Upper lobe of right lung (tissue), 1 donor: ENCODE results near the gene CXCL3. TPM values are rescaled to one million over a fixed set of nuclear protein-coding genes. Genes with fewer than 3 reads are reported as not detected.
A peak's percentile ranks its signal among the peaks of the same experiment; 100 is the strongest.

Experiments
- ATAC-seq: fragments of 200-7000 bp; cut with Tn5 transposase; one replicate; pipeline ENCODE4 v1.9.1; 2020; ENCODE audit warnings: mild to moderate bottlenecking, moderate library complexity
- DNase-seq: peaks from one replicate; pipeline ENCODE4 v3.0.0-alpha.2; 2020
- H3K27ac ChIP-seq: fragments of 200-600 bp; one replicate; pipeline ENCODE4 v1.8.0; 2022
- H3K27me3 ChIP-seq: fragments of 200-600 bp; one replicate; pipeline ENCODE4 v1.8.0; 2022; ENCODE audit warnings: mild to moderate bottlenecking
- H3K36me3 ChIP-seq: fragments of 200-600 bp; one replicate; pipeline ENCODE4 v1.8.0; 2022
- H3K4me1 ChIP-seq: fragments of 200-600 bp; one replicate; pipeline ENCODE4 v1.8.0; 2022
- H3K4me3 ChIP-seq: fragments of 200-600 bp; one replicate; pipeline ENCODE4 v1.8.0; 2022; ENCODE audit warnings: mild to moderate bottlenecking
- H3K9me3 ChIP-seq: fragments of 200-600 bp; one replicate; pipeline ENCODE4 v1.8.0; 2022
- CTCF ChIP-seq: fragments of 200-600 bp; IDR thresholded peaks from one replicate; pipeline ENCODE4 v1.8.0; 2022; ENCODE audit warnings: antibody characterized with exemption
- intact Hi-C: fragments of 100-400 bp; cut with DNase I; formaldehyde crosslinking; loops from one replicate; pipeline ENCODE4 v1.11.0; 2022
- total RNA-seq: library from RNA; stranded (reverse); fragmentation: NEBNext Ultra II Directional; extraction: Animal tissue kit (Norgen Biotek cat#: 25700); gene quantifications from one replicate; pipeline ENCODE4 v1.2.1, GENCODE V29; 2021
- donor health status: DM: no; HTN: yes; CAD: no; lungs with severe emphysema.

Gene CXCL3
- total RNA-seq, 1 donor from 2014 or later: 9.7 TPM

GRCh38 chr4:74033739-74034138, 4.8 kb downstream of the CXCL3 start:
- no peak for TF ChIP-seq CTCF
- Histone ChIP-seq H3K27ac (no peak overlapping the region), H3K4me3 (no peak overlapping the region), H3K9me3 (no peaks in the 10 kb centered on the region), H3K27me3 (no peaks in the 10 kb centered on the region), H3K36me3 (no peaks in the 10 kb centered on the region), H3K4me1 (peaks cover 3% of the 10 kb centered on the region)
- intact Hi-C loops: no loop called here
- no peak for DNase-seq
- no peak for ATAC-seq

- H3K27ac ChIP-seq: no peak overlapping the region
- no peaks in the 10 kb centered on the region for H3K36me3 ChIP-seq
- DNase-seq (no peak), ATAC-seq (no peak)
- intact Hi-C loops: no loop called here
- TF ChIP-seq CTCF: no peak
- no peaks in the 10 kb centered on the region for H3K9me3 ChIP-seq
- H3K4me1 ChIP-seq: no peaks in the 10 kb centered on the region
- H3K4me3 ChIP-seq: no peak overlapping the region
- H3K27me3 ChIP-seq: no peaks in the 10 kb centered on the region
Observed at GRCh38 chr4:74032064-74032463, 6.4 kb downstream of the CXCL3 start.

- TF ChIP-seq CTCF: no peak
- DNase-seq (no peak), ATAC-seq (peak; percentile 46)
- H3K27ac ChIP-seq: no peak overlapping the region
- H3K36me3 ChIP-seq: no peaks in the 10 kb centered on the region
- no peaks in the 10 kb centered on the region for H3K27me3 ChIP-seq
- no peak overlapping the region for H3K4me3 ChIP-seq
- intact Hi-C loops: no loop called here
- no peaks in the 10 kb centered on the region for H3K9me3 ChIP-seq
- H3K4me1 ChIP-seq: no peaks in the 10 kb centered on the region
Observed at GRCh38 chr4:74031576-74031975, 6.9 kb downstream of the CXCL3 start.

- TF ChIP-seq CTCF: no peak
- no peaks in the 10 kb centered on the region for H3K4me1 ChIP-seq
- intact Hi-C loops: no loop called here
- no peaks in the 10 kb centered on the region for H3K36me3 ChIP-seq
- DNase-seq (no peak), ATAC-seq (no peak)
- H3K4me3 ChIP-seq: no peak overlapping the region
- H3K27me3 ChIP-seq: no peaks in the 10 kb centered on the region
- H3K27ac ChIP-seq: no peak overlapping the region
- H3K9me3 ChIP-seq: no peaks in the 10 kb centered on the region
Observed at GRCh38 chr4:74030285-74030684, 8.2 kb downstream of the CXCL3 start.

- Histone ChIP-seq H3K27me3 (no peaks in the 10 kb centered on the region), H3K27ac (no peak overlapping the region), H3K36me3 (no peaks in the 10 kb centered on the region), H3K9me3 (no peaks in the 10 kb centered on the region), H3K4me3 (no peak overlapping the region), H3K4me1 (no peaks in the 10 kb centered on the region)
- DNase-seq (no peak), ATAC-seq (no peak)
- no peak for TF ChIP-seq CTCF
- intact Hi-C loops: no loop called here
Observed at GRCh38 chr4:74028504-74028903, 10.0 kb downstream of the CXCL3 start.

- H3K4me1 ChIP-seq: no peaks in the 10 kb centered on the region
- no peaks in the 10 kb centered on the region for H3K36me3 ChIP-seq
- ATAC-seq (no peak), DNase-seq (no peak)
- H3K9me3 ChIP-seq: no peaks in the 10 kb centered on the region
- no peak for TF ChIP-seq CTCF
- H3K4me3 ChIP-seq: no peak overlapping the region
- no peak overlapping the region for H3K27ac ChIP-seq
- no peaks in the 10 kb centered on the region for H3K27me3 ChIP-seq
- intact Hi-C loops: no loop called here
Observed at GRCh38 chr4:74023709-74024108, 14.8 kb downstream of the CXCL3 start.
